Spleen (tissue), 7 donors: ENCODE data around the gene SULF2.

Source experiments
- POLR2A ChIP-seq, 3 donors: fragments of 450-650 bp; IDR thresholded peaks; one replicate each; pipeline ENCODE4 v1.5.1; 2017; ENCODE audit warnings: antibody characterized with exemption in 3 of 3, mild to moderate bottlenecking in 1 of 3
- TF ChIP-seq, protein P1 (sequence below), 11 experiments: fragments of 200-600 bp in 7 of 11; fragments of 450-650 bp in 4 of 11; sonication (generic) in 4 of 11; IDR thresholded peaks in 8 of 11; conservative IDR thresholded peaks in 3 of 11; 1 replicate in 7 of 11; 2 replicates in 4 of 11; pipeline versions ENCODE4 v1.4.0 to v1.8.0; 2016 to 2021; ENCODE audit warnings: antibody characterized with exemption in 11 of 11, inconsistent platforms in 4 of 11, mild to moderate bottlenecking in 1 of 11
- donor health status: DM: no; HTN: no; CAD: no; lungs with moderate emphysema.
- donor health status: DM: no; HTN: no; CAD: no.
- donor health status: DM: no; HTN: no; CAD: no.

DNA sequence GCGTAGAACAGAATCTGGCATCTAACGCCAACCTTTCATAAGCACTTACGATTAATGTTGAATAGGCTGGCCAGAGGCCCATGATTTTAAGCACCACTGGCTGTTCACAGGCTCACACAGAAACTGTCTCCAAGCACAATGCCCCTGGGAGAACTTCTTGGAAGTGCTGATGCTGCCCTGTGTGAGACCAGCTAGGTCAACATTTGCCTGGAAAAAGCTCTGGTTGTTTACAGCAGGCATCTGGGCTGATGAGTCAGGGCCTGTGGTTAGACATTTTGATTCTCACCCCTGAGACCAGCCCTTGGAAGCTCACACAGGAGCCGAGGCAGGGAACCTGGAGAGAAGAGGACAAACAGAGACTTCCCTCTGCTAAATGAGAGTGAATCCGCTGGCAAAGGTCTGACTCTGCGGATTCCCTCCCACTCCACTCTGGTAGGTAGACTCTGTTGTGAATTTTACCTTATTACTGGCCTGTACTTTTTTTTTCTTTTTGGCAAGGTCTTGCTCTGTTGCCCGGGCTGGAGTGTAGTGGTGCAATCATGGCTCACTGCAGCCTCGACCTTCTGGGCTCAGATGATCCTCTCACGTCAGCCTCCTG lies 6.8 kb upstream of the SULF2 start:
- no peak for TF ChIP-seq POLR2A (IDR thresholded peaks at IDR 0.05)
- TF ChIP-seq, protein P1, sequence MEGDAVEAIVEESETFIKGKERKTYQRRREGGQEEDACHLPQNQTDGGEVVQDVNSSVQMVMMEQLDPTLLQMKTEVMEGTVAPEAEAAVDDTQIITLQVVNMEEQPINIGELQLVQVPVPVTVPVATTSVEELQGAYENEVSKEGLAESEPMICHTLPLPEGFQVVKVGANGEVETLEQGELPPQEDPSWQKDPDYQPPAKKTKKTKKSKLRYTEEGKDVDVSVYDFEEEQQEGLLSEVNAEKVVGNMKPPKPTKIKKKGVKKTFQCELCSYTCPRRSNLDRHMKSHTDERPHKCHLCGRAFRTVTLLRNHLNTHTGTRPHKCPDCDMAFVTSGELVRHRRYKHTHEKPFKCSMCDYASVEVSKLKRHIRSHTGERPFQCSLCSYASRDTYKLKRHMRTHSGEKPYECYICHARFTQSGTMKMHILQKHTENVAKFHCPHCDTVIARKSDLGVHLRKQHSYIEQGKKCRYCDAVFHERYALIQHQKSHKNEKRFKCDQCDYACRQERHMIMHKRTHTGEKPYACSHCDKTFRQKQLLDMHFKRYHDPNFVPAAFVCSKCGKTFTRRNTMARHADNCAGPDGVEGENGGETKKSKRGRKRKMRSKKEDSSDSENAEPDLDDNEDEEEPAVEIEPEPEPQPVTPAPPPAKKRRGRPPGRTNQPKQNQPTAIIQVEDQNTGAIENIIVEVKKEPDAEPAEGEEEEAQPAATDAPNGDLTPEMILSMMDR (IDR thresholded peaks at IDR 0.05 in 8 of 11, conservative IDR thresholded peaks at IDR 0.05 in 3 of 11) = no peak
